ENCODE measurements around the gene ADCY3. TPM values are rescaled to one million over a fixed set of nuclear protein-coding genes. Genes with fewer than 3 reads are reported as not detected.

The ADCY3 gene
- total and polyA plus RNA-seq, 9 of the 15 experiments (the other 6 are each of a cell fraction or from before 2014, with no cell fraction given): 1.5 to 54.8 (median 26.3) TPM

DNA sequence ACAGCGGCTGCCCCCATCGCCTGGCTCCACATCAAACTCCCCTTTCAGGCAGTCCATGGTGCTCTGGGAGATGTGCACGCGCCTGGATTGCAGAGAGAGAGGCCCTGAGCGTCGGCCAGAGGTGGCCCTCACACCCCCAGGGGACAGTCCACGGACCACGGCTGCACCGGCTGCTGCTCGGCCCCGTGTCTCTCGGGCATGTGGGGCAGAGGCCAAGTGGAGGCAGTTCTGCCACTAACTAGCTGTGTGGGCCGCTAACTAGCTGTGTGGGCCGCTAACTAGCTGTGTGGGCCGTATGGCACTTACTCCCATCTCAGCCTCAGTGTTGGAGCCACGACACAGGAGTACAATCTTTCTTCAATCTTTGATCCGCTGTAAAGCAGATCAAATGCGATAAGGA lies 81.5 kb downstream of the ADCY3 start:
- Histone ChIP-seq H3K9ac (ENCODE audit: insufficient read depth in 1 of 2, low read depth in 2 of 2, low read length in 2 of 2) (no peak overlapping the region), H4K20me1 (replicated peaks; ENCODE audit: control insufficient read depth, insufficient read depth, low read length) (no peaks in the 10 kb centered on the region), H3K79me2 (ENCODE audit: control insufficient read depth, insufficient read depth, low read length) (no peaks in the 10 kb centered on the region), H3K4me1 (replicated peaks in 1 of 2; ENCODE audit: control insufficient read depth in 2 of 2, insufficient read depth in 2 of 2, low read length in 2 of 2) (peaks cover 0 to 3% of the 10 kb centered on the region in 2 experiments; a peak in 2 of 5 replicates), H3K27ac (ENCODE audit: extremely low read depth, low read depth, low read length) (no peak overlapping the region), H2AFZ (ENCODE audit: low read depth, low read length) (no peak overlapping the region), H3K4me3 (no peak overlapping the region), H3K27me3 (ENCODE audit: control insufficient read depth in 2 of 2, insufficient read depth in 2 of 2, low read length in 2 of 2) (no peaks in the 10 kb centered on the region), H3K4me2 (ENCODE audit: insufficient read depth, low read length) (no peak overlapping the region), H3K9me1 (ENCODE audit: control insufficient read depth, insufficient read depth, low read length) (no peaks in the 10 kb centered on the region), H3K36me3 (ENCODE audit: control insufficient read depth, insufficient read depth, low read length) (peaks cover 78% of the 10 kb centered on the region; the same call in 2 of the 3 replicates), H3K9me3 (replicated peaks; ENCODE audit: control insufficient read depth, insufficient read depth, low read depth, low read length) (no peaks in the 10 kb centered on the region)
- WGBS (ENCODE audit: insufficient coverage, low coverage, missing lambda C conversion rate): 94% methylated on average over 12 of the region's 18 CpGs
- POLR2A ChIA-PET: interaction anchor here (0.6 to 0.7 kb wide), 2 partner anchors 11 to 63 kb away, joined by 3 read pairs; no protein-coding TSS in a partner anchor
- ATAC-seq: no peak
- in situ Hi-C loops (cut with MboI): loop anchor here (5.0 kb wide), 1 partner anchor 431 kb away; no protein-coding TSS in a partner anchor
- CTCF ChIA-PET (ENCODE audit: low intra/inter-chr PET ratio): no interaction called here
- BruUV-seq (replicated peaks): no TSS peak
- no peak for DNase-seq (ENCODE audit: extremely low read depth in 1 of 4, low spot score in 3 of 4)
- no peak for FAIRE-seq
- intact Hi-C loops (cut with micrococcal nuclease): no loop called here
- TF ChIP-seq HMBOX1 (IDR thresholded peaks at IDR 0.05) (peak; percentile 75; the same call in 1 of the 2 replicates), LEF1 (IDR thresholded peaks at IDR 0.05) (no peak)
- TF ChIP-seq, protein P1, sequence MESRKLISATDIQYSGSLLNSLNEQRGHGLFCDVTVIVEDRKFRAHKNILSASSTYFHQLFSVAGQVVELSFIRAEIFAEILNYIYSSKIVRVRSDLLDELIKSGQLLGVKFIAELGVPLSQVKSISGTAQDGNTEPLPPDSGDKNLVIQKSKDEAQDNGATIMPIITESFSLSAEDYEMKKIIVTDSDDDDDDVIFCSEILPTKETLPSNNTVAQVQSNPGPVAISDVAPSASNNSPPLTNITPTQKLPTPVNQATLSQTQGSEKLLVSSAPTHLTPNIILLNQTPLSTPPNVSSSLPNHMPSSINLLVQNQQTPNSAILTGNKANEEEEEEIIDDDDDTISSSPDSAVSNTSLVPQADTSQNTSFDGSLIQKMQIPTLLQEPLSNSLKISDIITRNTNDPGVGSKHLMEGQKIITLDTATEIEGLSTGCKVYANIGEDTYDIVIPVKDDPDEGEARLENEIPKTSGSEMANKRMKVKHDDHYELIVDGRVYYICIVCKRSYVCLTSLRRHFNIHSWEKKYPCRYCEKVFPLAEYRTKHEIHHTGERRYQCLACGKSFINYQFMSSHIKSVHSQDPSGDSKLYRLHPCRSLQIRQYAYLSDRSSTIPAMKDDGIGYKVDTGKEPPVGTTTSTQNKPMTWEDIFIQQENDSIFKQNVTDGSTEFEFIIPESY (CRISPR knock-in tag; IDR thresholded peaks at IDR 0.05): peak; percentile 73; the same call in 1 of the 2 replicates
